Heart right ventricle (tissue), 16 donors: ENCODE measurements around the gene ESPNL. TPM values are rescaled to one million over a fixed set of nuclear protein-coding genes. Genes with fewer than 3 reads are reported as not detected.

ENCODE experiments used
- ATAC-seq, 8 donors: fragments of 200-7000 bp; cut with Tn5 transposase; one replicate each; pipeline ENCODE4 v1.9.1; 2020; ENCODE audit warnings: mild to moderate bottlenecking in 8 of 8, moderate library complexity in 8 of 8, moderate number of reproducible peaks in 1 of 8
- DNase-seq, 2 donors: peaks; one replicate each; pipeline ENCODE4 v3.0.0-alpha.2; 2020
- H3K27ac ChIP-seq, 10 donors: fragments of 200-600 bp; sonication (generic) in 2 of 10; one replicate each; pipeline versions ENCODE4 v1.5.0 to v1.8.0; 2020 to 2022; ENCODE audit warnings: mild to moderate bottlenecking in 3 of 10
- H3K27me3 ChIP-seq, 7 donors: fragments of 200-600 bp; one replicate each; pipeline ENCODE4 v1.8.0; 2021 to 2022; ENCODE audit warnings: mild to moderate bottlenecking in 2 of 7
- H3K36me3 ChIP-seq, 9 donors: fragments of 200-600 bp; sonication (generic) in 1 of 9; one replicate each; pipeline versions ENCODE4 v1.5.0 to v1.8.0; 2020 to 2022; ENCODE audit warnings: mild to moderate bottlenecking in 2 of 9
- H3K4me1 ChIP-seq, 9 donors: fragments of 200-600 bp; sonication (generic) in 1 of 9; one replicate each; pipeline versions ENCODE4 v1.5.0 to v1.8.0; 2020 to 2022; ENCODE audit warnings: mild to moderate bottlenecking in 4 of 9
- H3K4me3 ChIP-seq, 10 donors: fragments of 200-600 bp; sonication (generic) in 2 of 10; one replicate each; pipeline versions ENCODE4 v1.5.0 to v1.8.0; 2020 to 2022; ENCODE audit warnings: mild to moderate bottlenecking in 7 of 10, moderate library complexity in 2 of 10
- H3K9me3 ChIP-seq, 11 donors: fragments of 200-600 bp in 10 of 11; sonication (generic) in 2 of 11; one replicate each; pipeline versions ENCODE4 v1.5.0 to v1.8.0; 2013 to 2022; ENCODE audit warnings: mild to moderate bottlenecking in 2 of 11, control low read depth in 1 of 11, moderate library complexity in 1 of 11
- CTCF ChIP-seq, 9 donors: fragments of 200-600 bp; sonication (generic) in 2 of 9; IDR thresholded peaks; one replicate each; pipeline versions ENCODE4 v1.5.0 to v1.8.0; 2021 to 2022; ENCODE audit warnings: antibody characterized with exemption in 9 of 9, mild to moderate bottlenecking in 5 of 9, moderate library complexity in 1 of 9
- WGBS, 2 donors: extraction: QIAGEN DNeasy Blood & Tissue Kit; methylation state at CpG; one replicate each; pipeline ENCODE4 v1.1.7; 2013; ENCODE audit warnings: inconsistent platforms in 1 of 2; 5-methylcytosine and 5-hydroxymethylcytosine counted together
- intact Hi-C, 10 donors: fragments of 100-400 bp; cut with DNase I; formaldehyde crosslinking; loops; one replicate each; pipeline versions ENCODE4 v1.11.1 to v1.14.2; 2022
- polyA plus RNA-seq, 2 donors: library from polyadenylated mRNA; stranded (reverse); fragments of 200-250 nt; gene quantifications; one replicate each; pipeline ENCODE4 v1.2.3, GENCODE V29; 2013
- total RNA-seq, 10 donors: library from RNA; stranded (reverse); fragmentation: NEBNext Ultra II Directional in 3 of 10; extraction: Animal tissue kit (Norgen Biotek cat#: 25700) in 3 of 10; gene quantifications; one replicate each; pipeline versions ENCODE4 v1.2.1 to v1.2.4, GENCODE V29; 2021 to 2023
- donor health status: Arrhythmogenic right ventricular cardiomyopathy.
- donor health status: ischemic (EF 13 %, LVEDD 7.1; RV severe dilation, severe dysfunction).
- donor health status: healthy with polysubstance abuse.
- donor health status: DM: no; HTN: yes; CAD: no.
- donor health status: DM: no; HTN: no; CAD: no.
- donor health status: ischemic (EF 25% LVEDD 6.9; RV normal size, moderate dysfunction).
- donor health status: ischemic (EF 25% LVEDD 5.7; RV mildly dilated, moderate dysfunction).
- donor health status: healthy.
- donor health status: DM: yes; HTN: yes; CAD: no.
- donor health status: Ischemic cardiomyopathy.
- donor health status: ischemic (EF 35%, LVEDD 5.7; RV mildly dilated, moderate dysfunction).
- donor health status: nonischemic (EF 11% LVEDD 7.7; RV severe dilation, severe dysfunction).
- donor health status: DM: yes; HTN: yes; CAD: no.
- donor health status: PGD.
- donor health status: ischemic (EF 29% LVEDD 5.4; RV normal size, mild dysfunction).
- donor health status: nonischemic (EF 23%, LVEDD 6.1; RV moderate dilation, normal function).

Gene ESPNL
- total and polyA plus RNA-seq, 12 donors = 0.01 to 1.7 (median 0.33) TPM; not detected in 2

- Histone ChIP-seq H3K36me3 (peaks cover 0 to 68% (median 25%) of the 10 kb centered on the region in 9 donors), H3K4me1 (peaks cover 0 to 4% (median 0%) of the 10 kb centered on the region in 9 donors), H3K4me3 (no peak overlapping the region), H3K27ac (no peak overlapping the region), H3K27me3 (no peaks in the 10 kb centered on the region), H3K9me3 (peaks cover 0 to 20% (median 0%) of the 10 kb centered on the region in 11 donors)
- intact Hi-C loops = no loop called here
- no peak for TF ChIP-seq CTCF (IDR thresholded peaks at IDR 0.05)
- no peak for DNase-seq
- WGBS, 2 donors = 89 to 93% methylated on average over 2 of the region's 2 CpGs
- no peak for ATAC-seq
These were observed 20.2 kb upstream of the ESPNL start for GRCh38 chr2:238079874-238080327.

GRCh38 chr2:238080518-238080917, 19.6 kb upstream of the ESPNL start:
- peaks cover 0 to 72% (median 25%) of the 10 kb centered on the region in 9 donors for H3K36me3 ChIP-seq
- peaks cover 0 to 4% (median 0%) of the 10 kb centered on the region in 9 donors for H3K4me1 ChIP-seq
- DNase-seq = no peak
- WGBS, 2 donors = 96 to 97% methylated on average over 15 of the region's 15 CpGs
- peaks cover 0 to 20% (median 0%) of the 10 kb centered on the region in 11 donors for H3K9me3 ChIP-seq
- H3K27me3 ChIP-seq = no peaks in the 10 kb centered on the region
- H3K27ac ChIP-seq = no peak overlapping the region
- TF ChIP-seq CTCF (IDR thresholded peaks at IDR 0.05) = no peak
- ATAC-seq = no peak
- H3K4me3 ChIP-seq = no peak overlapping the region
- intact Hi-C loops = no loop called here

- Histone ChIP-seq H3K36me3 (peaks cover 0 to 77% (median 25%) of the 10 kb centered on the region in 9 donors), H3K4me3 (no peak overlapping the region), H3K4me1 (peaks cover 0 to 4% (median 0%) of the 10 kb centered on the region in 9 donors), H3K27me3 (no peaks in the 10 kb centered on the region), H3K27ac (no peak overlapping the region), H3K9me3 (peaks cover 0 to 20% (median 0%) of the 10 kb centered on the region in 11 donors)
- no peak for ATAC-seq
- no peak for TF ChIP-seq CTCF (IDR thresholded peaks at IDR 0.05)
- no peak for DNase-seq
- intact Hi-C loops = no loop called here
- 82 to 88% methylated on average over 13 of the region's 13 CpGs for WGBS, 2 donors
These were observed 19.0 kb upstream of the ESPNL start for GRCh38 chr2:238081150-238081549.

- Histone ChIP-seq H3K4me3 (no peak overlapping the region), H3K27me3 (no peaks in the 10 kb centered on the region), H3K9me3 (peaks cover 0 to 20% (median 0%) of the 10 kb centered on the region in 11 donors), H3K4me1 (peaks cover 0 to 4% (median 0%) of the 10 kb centered on the region in 9 donors), H3K27ac (no peak overlapping the region), H3K36me3 (peaks cover 0 to 77% (median 25%) of the 10 kb centered on the region in 9 donors)
- peak in 1 of 8 donors; percentile 18 for ATAC-seq
- DNase-seq = no peak
- no peak for TF ChIP-seq CTCF (IDR thresholded peaks at IDR 0.05)
- 90 to 94% methylated on average over 16 of the region's 16 CpGs for WGBS, 2 donors
- intact Hi-C loops = no loop called here
These were observed 18.6 kb upstream of the ESPNL start for GRCh38 chr2:238081561-238081960.
